K562 (cell line): Measurements from ENCODE around the gene CZIB. TPM values are rescaled to one million over a fixed set of nuclear protein-coding genes. Genes with fewer than 3 reads are reported as not detected.

Source experiments
- CEBPG ChIP-seq, 3 experiments: fragments of 200-800 bp in 1 of 3; sonication (Bioruptor generic) in 1 of 3; sonication (generic) in 1 of 3; formaldehyde crosslinking in 1 of 3; IDR thresholded peaks in 2 of 3; conservative IDR thresholded peaks in 1 of 3; 2 replicates each; pipeline versions ENCODE4 v1.6.1 to v1.8.0; 2016 to 2022; ENCODE audit warnings: missing compliant biosample characterization in 2 of 3, missing genetic modification characterization in 2 of 3, mild to moderate bottlenecking in 1 of 3, missing genetic modification reagents in 1 of 3
- GABPB1 ChIP-seq: sonication (generic); formaldehyde crosslinking; IDR thresholded peaks from 2 replicates; pipeline ENCODE4 v1.8.0; 2022; ENCODE audit warnings: mild to moderate bottlenecking, missing genetic modification reagents
- GATA2 ChIP-seq: sonication (generic); formaldehyde crosslinking; IDR thresholded peaks from 2 replicates; pipeline ENCODE4 v1.4.0; 2020; ENCODE audit warnings: mild to moderate bottlenecking, missing genetic modification reagents
- HDAC8 ChIP-seq: fragments of 450-650 bp; IDR thresholded peaks from 2 replicates; pipeline ENCODE4 v1.6.1; 2016; ENCODE audit warnings: mild to moderate bottlenecking, missing genetic modification characterization, moderate library complexity, missing compliant biosample characterization
- HMBOX1 ChIP-seq: sonication (generic); IDR thresholded peaks from 2 replicates; pipeline ENCODE4 v1.6.1; 2016
- HNRNPL ChIP-seq: fragments of 200-400 bp; formaldehyde crosslinking; IDR thresholded peaks from 2 replicates; pipeline ENCODE4 v1.6.1; 2017; ENCODE audit warnings: low read depth, mild to moderate bottlenecking, low read length
- NFXL1 ChIP-seq: fragments of 450-650 bp; formaldehyde crosslinking; IDR thresholded peaks from 2 replicates; pipeline ENCODE4 v1.4.0; 2021; ENCODE audit warnings: mild to moderate bottlenecking
- PHB ChIP-seq: fragments of 250-450 bp; sonication (Bioruptor Pico); IDR thresholded peaks from 2 replicates; pipeline ENCODE4 v1.5.0; 2021
- RBBP5 ChIP-seq: fragments of 200-600 bp; sonication (generic); IDR thresholded peaks from 2 replicates; pipeline ENCODE4 v1.6.1; 2012; ENCODE audit warnings: borderline replicate concordance, mild to moderate bottlenecking, low read length, control low read depth, inconsistent platforms; ENCODE audit not compliant: insufficient read depth, poor library complexity, severe bottlenecking
- RNF2 ChIP-seq: sonication (generic); IDR thresholded peaks from 2 replicates; pipeline ENCODE4 v1.6.1; 2016
- SMAD1 ChIP-seq: fragments of 150-350 bp; IDR thresholded peaks from 2 replicates; pipeline ENCODE4 v1.6.1; 2014; ENCODE audit warnings: low read length, low read depth; ENCODE audit not compliant: partially characterized antibody
- SMARCC2 ChIP-seq: fragments of 450-650 bp; IDR thresholded peaks from 2 replicates; pipeline ENCODE4 v1.6.1; 2017; ENCODE audit warnings: antibody characterized with exemption, moderate library complexity, mild to moderate bottlenecking, low read depth
- SRSF7 ChIP-seq: fragments of 200-400 bp; formaldehyde crosslinking; optimal IDR thresholded peaks from 2 replicates; pipeline ENCODE3; 2017; ENCODE audit warnings: mild to moderate bottlenecking, low read depth, low read length
- SRSF9 ChIP-seq: fragments of 200-400 bp; formaldehyde crosslinking; IDR thresholded peaks from 2 replicates; pipeline ENCODE4 v1.6.1; 2017; ENCODE audit warnings: low read depth, low read length, borderline replicate concordance
- TFAM ChIP-seq: fragments of 250-450 bp; sonication (Bioruptor Pico); conservative IDR thresholded peaks from 2 replicates; pipeline ENCODE4 v1.5.0; 2021; ENCODE audit warnings: mild to moderate bottlenecking, moderate library complexity
- ZBTB49 ChIP-seq: sonication (generic); formaldehyde crosslinking; IDR thresholded peaks from 2 replicates; pipeline ENCODE4 v1.8.0; 2022; ENCODE audit warnings: missing genetic modification reagents, mild to moderate bottlenecking, borderline replicate concordance
- ZNF174 ChIP-seq: fragments of 250-450 bp; sonication (Bioruptor Pico); IDR thresholded peaks from 2 replicates; pipeline ENCODE4 v1.4.0; 2020; ENCODE audit warnings: mild to moderate bottlenecking
- ZNF280B ChIP-seq: fragments of 250-450 bp; sonication (Bioruptor Pico); IDR thresholded peaks from 2 replicates; pipeline ENCODE4 v1.5.1; 2021; ENCODE audit warnings: mild to moderate bottlenecking
- ZNF644 ChIP-seq: fragments of 200-800 bp; sonication (Bioruptor generic); IDR thresholded peaks from 2 replicates; pipeline ENCODE4 v1.6.1; 2016; ENCODE audit warnings: low read depth, missing genetic modification characterization, missing compliant biosample characterization
- polyA plus RNA-seq, 8 experiments: library from polyadenylated mRNA; depleted of rRNA in 4 of 8; stranded (reverse) in 5 of 8; unstranded in 3 of 8; fragments of >200 nt; fragmentation: Nextera tagmentation in 2 of 8; fragmentation: Illumina TruSeq in 1 of 8; extraction: Ambion mirVana in 2 of 8; extraction: Trizol in 1 of 8; gene quantifications; 2 replicates each; pipeline versions ENCODE4 v1.2.1 to v1.2.3, GENCODE V29; 2011 to 2014; ENCODE audit warnings: inconsistent platforms in 1 of 8, missing spikeins in 1 of 8
- total RNA-seq, 7 experiments: library from RNA; depleted of rRNA in 6 of 7; stranded (reverse); fragments of >200 nt in 6 of 7; fragmentation: Illumina TruSeq in 2 of 7; extraction: Trizol in 2 of 7; gene quantifications; 2 replicates each; pipeline versions ENCODE4 v1.2.1 to v1.2.3, GENCODE V29; 2011 to 2021; ENCODE audit warnings: low replicate concordance in 1 of 7
- TF ChIP-seq, protein P1 (sequence below), 2 experiments: IDR thresholded peaks; 2 replicates each; pipeline ENCODE4 v1.6.1; 2011; ENCODE audit warnings: borderline replicate concordance in 1 of 2, control low read depth in 1 of 2, low read depth in 1 of 2, low read length in 1 of 2, mild to moderate bottlenecking in 1 of 2, mixed read lengths in 1 of 2, moderate library complexity in 1 of 2; ENCODE audit not compliant: insufficient read depth in 1 of 2, insufficient read length in 1 of 2, poor library complexity in 1 of 2, severe bottlenecking in 1 of 2; ENCODE audit errors: extremely low read depth in 1 of 2

The CZIB gene
- total and polyA plus RNA-seq, 9 of the 15 experiments (the other 6 are each of a cell fraction or from before 2014, with no cell fraction given): 52.6 to 111 (median 80.0) TPM

- TF ChIP-seq ZBTB49 (CRISPR knock-in tag) (no peak), GABPB1 (CRISPR knock-in tag) (peak; percentile 91), HMBOX1 (no peak), RBBP5 (peak; percentile 95), ZNF174 (CRISPR knock-in tag) (no peak), TFAM (CRISPR knock-in tag) (no peak), ZNF644 (tag) (no peak), HNRNPL (peak; percentile 56; the same call in 1 of the 2 replicates), SRSF7 (no peak), PHB (CRISPR knock-in tag) (0 out of 2 replicates have a peak, but pooled peaks have one; percentile 18), HDAC8 (tag) (no peak), GATA2 (CRISPR knock-in tag) (no peak), NFXL1 (CRISPR knock-in tag) (no peak), RNF2 (peak; percentile 65; the same call in 1 of the 2 replicates), ZNF280B (no peak), SMARCC2 (no peak; the same call in 1 of the 2 replicates), CEBPG (CRISPR knock-in tag; IDR thresholded peaks at IDR 0.05) (peak; percentile 61; the same call in 1 of the 2 replicates), CEBPG (tag; conservative IDR thresholded peaks at IDR 0.05 in 1 of 2, IDR thresholded peaks at IDR 0.05 in 1 of 2) (peak in 1 of 2 experiments; percentile 13; a peak in 1 of 4 replicates), SRSF9 (no peak), SMAD1 (no peak)
- TF ChIP-seq, protein P1, sequence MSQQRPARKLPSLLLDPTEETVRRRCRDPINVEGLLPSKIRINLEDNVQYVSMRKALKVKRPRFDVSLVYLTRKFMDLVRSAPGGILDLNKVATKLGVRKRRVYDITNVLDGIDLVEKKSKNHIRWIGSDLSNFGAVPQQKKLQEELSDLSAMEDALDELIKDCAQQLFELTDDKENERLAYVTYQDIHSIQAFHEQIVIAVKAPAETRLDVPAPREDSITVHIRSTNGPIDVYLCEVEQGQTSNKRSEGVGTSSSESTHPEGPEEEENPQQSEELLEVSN (IDR thresholded peaks at IDR 0.05; ENCODE audit: borderline replicate concordance in 1 of 2, extremely low read depth in 1 of 2, insufficient read depth in 1 of 2, insufficient read length in 1 of 2, low read depth in 1 of 2, low read length in 1 of 2, poor library complexity in 1 of 2, severe bottlenecking in 1 of 2): peak; percentile 19 to 71
These were observed at the start of gene CZIB (continued) for GRCh38 chr1:53220171-53220961.
